ENCODE measurements around the gene ZNF592.

- TF ChIP-seq CTCF (IDR thresholded peaks at IDR 0.05; ENCODE audit: low read length) (no peak), EZH2 (IDR thresholded peaks at IDR 0.05; ENCODE audit: borderline replicate concordance, low read length) (no peak)
Measured at GRCh38 chr15:84798436-84798946, 50.1 kb downstream of the ZNF592 start.

Data from OCI-LY1 (cell line).